Astrocyte of the spinal cord (primary cell): ENCODE results near the gene TXNDC11.

ENCODE experiments used
- DNase-seq: peaks from one replicate; pipeline ENCODE4 v3.0.0; 2011; ENCODE audit warnings: low read depth, low spot score
- H3K4me3 ChIP-seq: 2 replicates; pipeline ENCODE4 v1.5.1; 2011; ENCODE audit warnings: low read depth, mild to moderate bottlenecking, low read length, moderate library complexity
- in situ Hi-C: cut with HindIII; loops from 2 replicates; pipeline ENCODE4 v1.10.0; 2017; ENCODE audit warnings: low sequenced_read_pairs
- TF ChIP-seq, protein P1 (sequence below): IDR thresholded peaks from 2 replicates; pipeline ENCODE4 v1.5.1; 2012; ENCODE audit warnings: low read depth, mild to moderate bottlenecking, low read length, inconsistent platforms

TXNDC11 gene

DNA sequence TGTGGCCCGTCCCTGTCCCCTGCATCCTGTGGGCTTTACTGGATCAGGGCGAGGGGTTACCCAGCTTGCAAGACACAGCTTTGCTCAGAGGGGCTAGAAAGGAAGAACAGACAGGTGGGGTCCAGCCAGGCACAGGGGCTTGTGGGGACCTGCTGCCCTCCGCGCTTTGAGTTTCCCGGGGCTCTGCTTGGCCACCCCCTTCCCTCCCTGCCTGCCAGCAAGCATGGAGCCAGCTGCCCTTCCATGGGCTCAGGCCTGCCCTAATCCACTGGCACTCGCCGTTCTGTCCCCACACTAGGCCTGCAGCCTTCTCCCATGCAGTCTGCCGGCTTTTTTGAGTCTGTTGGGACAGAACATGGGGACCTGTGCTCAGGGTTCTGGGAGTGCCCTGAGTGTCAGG, 71.0 kb downstream of the TXNDC11 start:
- in situ Hi-C loops: no loop called here
- TF ChIP-seq, protein P1, sequence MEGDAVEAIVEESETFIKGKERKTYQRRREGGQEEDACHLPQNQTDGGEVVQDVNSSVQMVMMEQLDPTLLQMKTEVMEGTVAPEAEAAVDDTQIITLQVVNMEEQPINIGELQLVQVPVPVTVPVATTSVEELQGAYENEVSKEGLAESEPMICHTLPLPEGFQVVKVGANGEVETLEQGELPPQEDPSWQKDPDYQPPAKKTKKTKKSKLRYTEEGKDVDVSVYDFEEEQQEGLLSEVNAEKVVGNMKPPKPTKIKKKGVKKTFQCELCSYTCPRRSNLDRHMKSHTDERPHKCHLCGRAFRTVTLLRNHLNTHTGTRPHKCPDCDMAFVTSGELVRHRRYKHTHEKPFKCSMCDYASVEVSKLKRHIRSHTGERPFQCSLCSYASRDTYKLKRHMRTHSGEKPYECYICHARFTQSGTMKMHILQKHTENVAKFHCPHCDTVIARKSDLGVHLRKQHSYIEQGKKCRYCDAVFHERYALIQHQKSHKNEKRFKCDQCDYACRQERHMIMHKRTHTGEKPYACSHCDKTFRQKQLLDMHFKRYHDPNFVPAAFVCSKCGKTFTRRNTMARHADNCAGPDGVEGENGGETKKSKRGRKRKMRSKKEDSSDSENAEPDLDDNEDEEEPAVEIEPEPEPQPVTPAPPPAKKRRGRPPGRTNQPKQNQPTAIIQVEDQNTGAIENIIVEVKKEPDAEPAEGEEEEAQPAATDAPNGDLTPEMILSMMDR: no peak
- no peak for DNase-seq
- H3K4me3 ChIP-seq: no peak overlapping the region

- H3K4me3 ChIP-seq: no peak overlapping the region
- in situ Hi-C loops: no loop called here
- DNase-seq: no peak
- TF ChIP-seq, protein P1: no peak
These were observed 71.4 kb downstream of the TXNDC11 start for GRCh38 chr16:11671271-11671670.

GRCh38 chr16:11670171-11671131, 72.2 kb downstream of the TXNDC11 start:
- no peak for DNase-seq
- in situ Hi-C loops: no loop called here
- H3K4me3 ChIP-seq: no peak overlapping the region
- TF ChIP-seq, protein P1: no peak

DNA sequence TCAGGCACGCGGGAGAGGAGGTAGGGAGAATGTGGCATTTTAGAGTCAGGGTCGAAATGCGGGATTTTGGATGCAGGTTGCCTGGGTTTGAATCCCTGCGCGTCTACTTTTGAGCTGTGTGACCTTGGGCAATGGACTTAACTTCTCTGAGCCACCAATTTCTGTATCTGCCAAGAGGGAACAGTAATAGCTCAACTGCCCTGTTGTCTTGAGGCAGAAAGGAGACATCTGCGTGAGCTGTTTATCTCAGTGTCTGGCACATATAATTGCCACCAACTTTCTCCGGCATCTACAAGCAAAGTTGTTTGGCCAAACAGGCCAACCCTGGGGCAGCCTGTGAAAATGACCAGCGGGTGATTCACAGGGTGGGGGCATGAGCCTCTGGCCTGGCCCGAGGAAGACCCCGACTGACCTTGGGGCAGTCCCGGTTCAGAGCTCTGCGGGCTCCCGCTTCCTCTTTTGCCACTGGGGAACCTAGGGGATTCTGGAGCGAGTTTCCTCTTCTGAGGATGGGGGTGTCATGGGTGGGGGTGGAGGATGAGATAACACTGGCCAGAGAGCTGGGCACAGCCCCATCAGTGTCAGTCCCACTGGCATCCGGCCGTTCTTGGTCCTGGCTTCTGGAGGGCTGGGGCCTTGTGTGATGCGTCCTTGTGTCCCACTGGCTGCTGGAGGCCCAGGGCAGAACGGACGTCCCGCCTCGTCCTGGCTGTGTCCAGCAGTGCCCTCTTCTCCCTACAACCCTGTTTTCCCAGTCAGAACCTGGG, 73.1 kb downstream of the TXNDC11 start:
- TF ChIP-seq, protein P1: no peak
- in situ Hi-C loops: no loop called here
- DNase-seq: no peak
- peak overlapping the region; percentile 61 for H3K4me3 ChIP-seq

DNA sequence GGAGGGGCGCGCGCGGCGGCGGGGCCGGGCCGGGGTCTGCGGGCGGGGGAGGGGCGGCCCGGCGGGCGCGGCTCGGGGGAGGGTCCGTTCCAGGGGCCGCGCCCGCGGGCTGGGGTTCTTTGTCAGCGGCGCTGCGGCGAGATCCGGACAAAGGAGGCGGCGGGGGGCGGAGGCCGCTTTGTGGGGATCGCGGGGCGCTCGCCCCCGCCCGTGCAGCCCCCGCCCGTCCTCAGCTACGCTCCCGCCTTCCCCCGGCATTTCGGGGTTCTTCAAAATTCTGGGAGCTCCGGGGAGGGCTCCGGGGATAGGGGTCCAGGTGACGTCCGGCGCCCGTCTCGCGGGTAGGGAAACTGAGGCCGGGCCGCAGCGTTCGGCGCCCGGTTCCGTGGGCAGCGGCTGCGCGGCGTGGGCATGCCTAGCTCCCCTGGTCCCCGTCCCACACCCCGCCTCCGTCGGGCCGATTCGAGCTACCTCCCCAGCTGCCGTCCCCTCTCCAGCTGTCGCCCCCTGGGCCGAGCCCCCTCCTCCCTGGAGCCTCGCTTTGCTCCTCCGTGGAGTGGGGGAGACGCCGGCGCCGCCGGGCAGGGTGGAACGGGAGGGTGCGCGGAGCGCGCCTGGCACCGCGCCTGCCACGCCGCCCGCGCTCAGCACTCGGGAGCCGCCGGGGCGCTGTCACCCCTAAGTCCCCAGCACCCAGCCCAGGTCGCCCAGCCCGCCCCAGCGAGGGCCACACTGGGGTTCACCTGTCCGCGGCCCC, 73.9 kb downstream of the TXNDC11 start:
- in situ Hi-C loops: no loop called here
- no peak for DNase-seq
- TF ChIP-seq, protein P1: no peak
- H3K4me3 ChIP-seq: peak overlapping the region; percentile 61
